Measurements from ENCODE around the gene MRPS15.
A peak's percentile ranks its signal among the peaks of the same experiment; 100 is the strongest.

The MRPS15 gene

DNA sequence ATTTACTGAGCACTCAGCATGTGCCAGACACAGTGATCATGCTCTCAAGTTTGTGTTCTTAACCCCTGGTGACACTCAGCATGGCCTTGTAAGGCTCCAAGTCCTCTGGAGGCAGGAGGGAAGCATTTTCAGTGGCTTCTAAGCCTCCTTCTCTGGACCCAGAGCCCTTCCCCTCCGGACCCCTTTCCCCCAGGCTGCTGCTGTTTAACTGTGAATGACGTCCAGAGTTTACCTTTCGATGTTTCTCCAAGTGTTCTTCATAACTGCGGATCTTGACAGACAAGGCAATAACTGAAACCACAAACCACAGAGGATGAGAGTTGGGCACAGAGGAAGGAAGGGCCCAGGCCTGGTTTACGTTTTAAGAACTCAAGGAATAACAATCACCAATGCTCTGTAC lies 6.5 kb downstream of the MRPS15 start:
- DNase-seq (ENCODE audit: low spot score), result no peak

GRCh38 chr1:36456391-36456928 lies 7.7 kb downstream of the MRPS15 start:
- DNase-seq (ENCODE audit: low spot score), result no peak

GRCh38 chr1:36455386-36455785 lies 8.8 kb downstream of the MRPS15 start:
- no peak for DNase-seq (ENCODE audit: low spot score)

- no peak for DNase-seq (ENCODE audit: low spot score)
Measured at GRCh38 chr1:36453600-36454388, 10.4 kb downstream of the MRPS15 start.

DNA sequence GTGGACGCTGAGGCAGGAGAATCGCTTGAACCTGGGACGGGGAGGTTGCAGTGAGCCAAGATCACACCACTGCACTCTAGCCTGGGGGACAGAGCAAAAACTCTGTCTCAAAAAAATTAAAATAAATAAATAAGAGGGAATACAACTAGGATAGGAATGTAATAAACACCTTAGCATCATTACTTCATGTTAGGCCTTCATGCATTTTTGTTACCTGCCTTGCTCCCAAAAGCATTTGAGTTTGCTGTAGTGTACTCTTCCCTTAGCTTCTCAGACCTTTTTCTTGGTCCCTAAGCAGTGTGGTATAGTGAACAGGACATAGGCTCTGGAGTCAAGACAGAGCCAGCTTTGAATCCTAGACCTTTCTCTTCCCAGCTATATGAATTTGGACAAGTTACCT lies 11.1 kb downstream of the MRPS15 start:
- DNase-seq (ENCODE audit: low spot score), result no peak

DNA sequence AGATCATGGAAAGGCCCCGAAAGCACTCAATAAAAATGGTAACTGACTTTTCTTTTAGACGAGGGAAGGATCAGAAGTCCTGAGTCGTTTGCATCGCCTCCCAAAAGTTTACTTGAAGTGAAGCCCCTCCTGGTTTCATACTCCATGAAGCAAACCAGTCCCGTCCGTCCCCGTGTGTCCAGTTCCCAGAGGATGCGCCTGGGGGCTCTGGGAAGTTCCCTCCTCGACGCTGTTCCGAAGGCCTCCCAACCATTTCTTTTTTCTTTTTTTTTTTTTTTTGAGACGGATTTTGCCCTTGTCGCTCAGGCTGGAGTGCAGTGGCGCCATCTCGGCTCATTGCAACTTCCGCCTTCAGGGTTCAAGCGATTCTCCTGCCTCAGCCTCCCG lies 13.3 kb downstream of the MRPS15 start:
- DNase-seq (ENCODE audit: low spot score), result no peak

- DNase-seq (ENCODE audit: low spot score), result peak; percentile 90
Measured at GRCh38 chr1:36450270-36450918, 13.8 kb downstream of the MRPS15 start, which contains the start of gene OSCP1. OSCP1 (minus strand) TSS chr1:36450451; CDS start chr1:36450369, 82 bp downstream.

DNA sequence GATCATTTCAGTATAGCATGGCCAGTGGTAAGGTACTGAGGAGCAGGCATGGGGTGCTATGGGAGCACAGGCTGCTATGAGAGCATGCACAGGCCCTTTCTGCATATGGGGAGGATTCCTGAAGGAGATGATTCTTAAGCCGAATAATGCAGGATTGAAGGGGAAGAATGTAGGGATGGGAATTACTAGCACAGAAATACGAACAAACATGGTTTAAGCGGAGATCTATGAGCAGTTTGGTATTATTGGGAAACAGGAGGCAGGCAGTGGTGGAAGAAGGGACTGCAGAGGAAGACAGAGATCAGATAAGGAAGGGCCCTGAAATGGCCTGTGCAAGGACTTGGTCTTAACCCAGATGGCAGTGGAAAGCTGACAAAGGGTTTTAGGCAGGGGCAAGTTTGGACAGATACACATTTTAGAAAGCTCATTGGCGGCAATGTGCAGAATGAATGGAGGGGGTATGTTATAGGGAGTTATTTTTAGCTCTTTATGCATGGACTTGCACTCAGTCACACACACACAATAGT lies 15.6 kb downstream of the MRPS15 start:
- DNase-seq (ENCODE audit: low spot score), result no peak

GRCh38 chr1:36447450-36447849 lies 16.7 kb downstream of the MRPS15 start:
- DNase-seq (ENCODE audit: low spot score), result no peak

DNA sequence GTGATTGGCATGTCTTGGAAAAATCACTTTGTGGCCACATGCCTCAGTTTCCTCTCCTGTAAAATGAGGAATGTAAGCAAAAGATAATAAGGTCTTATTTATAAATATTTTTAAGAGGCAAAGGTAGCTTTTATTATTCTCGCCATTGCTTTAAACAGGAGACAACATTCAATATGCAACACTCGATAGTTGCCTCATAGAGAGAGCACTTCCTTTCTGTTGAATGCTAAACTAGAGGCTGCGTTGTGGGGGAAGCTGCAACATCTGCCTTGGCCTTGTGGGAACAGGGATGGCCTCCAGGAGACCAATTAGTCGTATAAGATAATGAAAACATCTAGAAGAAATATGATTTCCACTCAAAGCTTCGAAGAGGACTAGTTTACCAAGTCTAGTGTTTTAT lies 17.4 kb downstream of the MRPS15 start:
- no peak for DNase-seq (ENCODE audit: low spot score)

- no peak for DNase-seq (ENCODE audit: low spot score)
Measured at GRCh38 chr1:36446271-36446670, 17.9 kb downstream of the MRPS15 start.

GRCh38 chr1:36443297-36443696 lies 20.9 kb downstream of the MRPS15 start:
- no peak for DNase-seq (ENCODE audit: low spot score)

GRCh38 chr1:36442337-36442736 lies 21.8 kb downstream of the MRPS15 start:
- no peak for DNase-seq (ENCODE audit: low spot score)

DNA sequence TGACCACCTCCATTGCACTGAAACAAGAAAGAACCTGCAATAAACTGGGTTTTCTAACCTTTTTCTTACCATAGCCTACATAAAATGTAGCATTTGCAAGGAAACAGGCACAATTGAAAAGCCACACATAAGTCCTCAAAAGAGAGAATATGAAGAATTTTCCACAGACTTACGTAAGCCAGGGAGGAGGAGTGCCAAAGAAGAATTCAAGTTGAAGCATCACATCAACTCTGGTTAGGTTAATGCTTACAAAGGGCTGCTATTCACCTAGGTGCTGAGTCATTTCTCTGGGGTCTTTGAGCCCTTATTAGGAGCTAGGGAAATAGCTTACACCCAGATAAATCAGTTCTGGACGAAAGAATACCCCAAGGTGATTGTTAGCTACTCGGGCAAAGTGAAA lies 23.5 kb downstream of the MRPS15 start:
- DNase-seq (ENCODE audit: low spot score), result no peak

- no peak for DNase-seq (ENCODE audit: low spot score)
Measured at GRCh38 chr1:36440044-36440443, 24.1 kb downstream of the MRPS15 start.

DNA sequence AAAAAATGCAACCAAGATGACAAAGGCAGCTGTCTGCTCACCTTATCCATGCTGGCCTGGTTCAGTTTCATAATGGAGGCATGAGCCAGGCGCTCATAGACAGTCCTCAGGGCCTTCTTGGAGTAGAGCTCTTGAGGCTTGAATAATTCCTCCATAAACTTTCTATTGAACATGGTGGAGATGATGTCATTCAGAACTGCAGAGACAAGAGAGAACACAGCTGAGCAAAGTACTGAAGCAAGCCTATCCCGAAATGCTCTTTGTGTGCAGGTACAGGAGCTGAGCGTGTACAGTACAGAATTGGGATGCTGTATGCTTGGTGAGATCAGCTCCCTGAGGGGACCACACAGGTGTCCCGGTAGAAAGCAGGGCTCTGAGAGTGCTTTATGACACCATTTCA lies 25.5 kb downstream of the MRPS15 start:
- DNase-seq (ENCODE audit: low spot score), result no peak

DNA sequence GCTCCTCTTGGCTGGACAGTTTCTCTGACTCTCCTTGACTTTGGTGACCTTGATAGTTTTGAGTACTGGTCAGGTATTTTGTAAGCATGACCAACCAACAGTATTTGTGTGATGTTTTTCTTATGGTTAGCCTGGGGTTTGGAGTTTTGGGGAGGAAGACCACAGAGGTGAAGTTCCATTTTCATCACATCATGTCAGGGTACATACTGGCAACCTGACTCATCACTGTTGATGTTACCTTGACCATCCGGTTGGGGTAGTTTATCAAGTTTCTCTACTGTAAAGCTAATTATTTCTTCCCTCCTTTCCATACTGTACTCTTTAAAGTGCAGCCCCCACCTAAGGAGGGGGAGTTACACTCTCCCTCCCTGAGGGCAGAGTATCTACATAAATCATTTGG lies 27.4 kb downstream of the MRPS15 start:
- no peak for DNase-seq (ENCODE audit: low spot score)

- no peak for DNase-seq (ENCODE audit: low spot score)
Measured at GRCh38 chr1:36433102-36433501, 31.1 kb downstream of the MRPS15 start.

GRCh38 chr1:36432616-36433015 lies 31.6 kb downstream of the MRPS15 start:
- DNase-seq (ENCODE audit: low spot score), result no peak

GRCh38 chr1:36425791-36426190 lies 38.4 kb downstream of the MRPS15 start:
- no peak for DNase-seq (ENCODE audit: low spot score)

DNA sequence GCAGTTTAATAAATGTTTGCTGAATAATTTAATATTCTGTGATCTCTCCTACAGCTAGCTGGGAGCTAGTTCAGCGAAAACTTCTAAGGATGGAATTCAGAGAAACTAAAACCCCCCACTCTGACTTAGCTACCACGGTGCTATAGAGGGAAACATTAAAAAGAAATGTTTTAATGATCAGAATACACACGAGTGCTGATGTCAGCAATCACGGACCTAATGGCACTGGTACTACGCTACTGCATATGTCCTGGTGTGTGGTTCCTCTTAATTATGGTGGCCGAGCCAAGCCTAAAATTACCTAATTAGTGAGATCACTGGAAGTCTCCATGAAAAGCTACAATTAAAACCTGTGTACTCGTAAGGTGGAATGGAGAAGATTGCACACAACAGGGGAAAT lies 42.5 kb downstream of the MRPS15 start:
- DNase-seq (ENCODE audit: low spot score), result no peak

DNA sequence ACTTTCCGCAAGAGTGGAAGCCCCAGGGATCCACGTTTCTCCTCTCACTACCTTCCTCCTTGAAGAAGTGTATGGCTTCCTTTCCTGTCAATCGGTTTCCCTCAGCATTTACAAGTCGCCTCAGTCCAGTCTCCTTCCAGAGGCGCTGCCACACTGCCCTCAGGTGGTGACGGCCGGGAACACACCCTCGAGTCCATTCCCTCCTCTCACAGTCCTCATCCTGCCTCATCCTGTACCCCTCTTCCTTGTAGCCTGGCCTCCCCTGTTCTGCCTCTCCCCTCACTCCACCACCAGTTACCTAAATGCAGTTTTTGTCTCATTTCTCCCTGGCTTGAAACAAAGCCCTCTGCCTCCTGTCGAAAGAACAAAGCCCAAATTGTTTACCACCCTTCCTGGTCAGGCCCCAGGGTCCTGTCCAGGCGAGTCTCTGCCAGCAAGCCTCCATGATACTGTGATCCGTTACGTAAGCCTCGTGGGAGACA lies 43.3 kb downstream of the MRPS15 start:
- DNase-seq (ENCODE audit: low spot score), result peak; percentile 90

GRCh38 chr1:36420409-36420808 lies 43.8 kb downstream of the MRPS15 start:
- peak; percentile 5 for DNase-seq (ENCODE audit: low spot score)
